Ammon's horn (tissue), 1 donor: ENCODE data around the gene SH3BP2.

Source experiments
- DNase-seq: peaks from one replicate; pipeline ENCODE4 v3.0.0-alpha.2; 2016; ENCODE audit warnings: low spot score

The SH3BP2 gene

GRCh38 chr4:2856266-2856665 is 63.4 kb downstream of the SH3BP2 start:
- DNase-seq = no peak

DNA sequence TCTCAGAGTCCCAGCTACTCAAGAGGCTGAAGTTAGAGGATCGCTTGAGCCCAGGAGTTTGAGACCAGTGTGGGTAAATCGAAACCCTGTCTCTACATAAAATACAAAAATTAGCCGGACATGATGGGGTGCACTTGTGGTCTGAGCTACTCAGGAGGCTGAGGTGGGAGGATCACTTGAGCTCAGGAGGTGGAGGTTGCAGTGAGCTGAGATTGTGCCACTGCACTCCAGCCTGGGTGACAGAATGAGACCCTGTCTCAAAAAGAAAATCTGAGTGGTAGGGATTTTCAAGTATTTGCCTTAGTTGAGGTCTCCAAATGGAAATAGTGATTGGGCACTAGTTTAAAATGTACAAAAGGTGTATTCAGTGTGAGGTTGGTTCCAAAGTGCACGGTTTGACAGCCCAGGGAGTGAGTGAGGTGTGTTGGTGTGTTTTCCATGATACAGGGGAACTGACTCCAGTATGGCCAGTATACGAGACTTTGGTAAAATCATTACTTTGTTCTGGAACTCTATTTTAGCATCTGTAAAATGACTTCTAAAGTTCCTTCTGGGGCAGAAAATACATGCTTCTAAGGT is 64.6 kb downstream of the SH3BP2 start:
- DNase-seq = no peak

DNA sequence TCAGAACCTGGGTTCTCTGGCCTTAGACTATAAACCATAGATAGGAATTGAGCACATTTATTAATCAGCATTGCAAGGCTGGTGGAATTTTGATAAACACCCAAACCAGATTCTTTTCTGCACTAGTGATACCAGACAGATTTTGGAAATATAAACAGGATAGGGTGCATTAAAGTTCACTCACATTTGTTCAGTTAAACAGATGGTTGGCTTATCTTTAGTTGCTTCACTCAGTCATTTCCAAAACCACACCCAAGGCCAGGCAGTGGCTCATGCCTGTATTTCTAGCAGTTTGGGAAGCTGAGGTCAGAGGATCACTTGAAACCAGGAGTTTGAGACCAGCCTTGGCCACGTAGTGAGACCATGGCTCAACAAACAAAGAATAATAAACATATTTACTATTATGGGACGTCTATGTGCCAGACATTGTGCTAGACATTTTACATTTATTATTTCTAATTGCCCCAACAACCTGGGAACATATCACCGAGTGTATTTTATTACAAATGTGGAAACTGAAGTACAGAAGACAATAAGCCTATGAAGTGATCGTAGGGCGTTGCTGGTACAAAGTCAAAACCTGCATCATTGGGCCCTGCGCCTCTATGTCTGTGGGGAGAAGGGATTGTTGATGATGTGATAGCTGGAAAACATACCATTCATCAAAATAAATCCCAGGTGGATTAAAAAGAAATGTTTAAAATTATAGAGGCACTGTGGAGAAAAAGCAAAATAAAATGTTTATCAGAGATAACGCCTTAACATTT is 65.7 kb downstream of the SH3BP2 start:
- DNase-seq = no peak

GRCh38 chr4:2859514-2859913 is 66.6 kb downstream of the SH3BP2 start:
- no peak for DNase-seq

- no peak for DNase-seq
Measured at GRCh38 chr4:2860391-2861348, 67.8 kb downstream of the SH3BP2 start.

GRCh38 chr4:2861631-2862436 is 68.9 kb downstream of the SH3BP2 start:
- DNase-seq = no peak

- no peak for DNase-seq
Measured at GRCh38 chr4:2862528-2862927, 69.6 kb downstream of the SH3BP2 start.

- no peak for DNase-seq
Measured at GRCh38 chr4:2863649-2864048, 70.8 kb downstream of the SH3BP2 start.

GRCh38 chr4:2865196-2865780 is 72.4 kb downstream of the SH3BP2 start:
- DNase-seq = no peak

DNA sequence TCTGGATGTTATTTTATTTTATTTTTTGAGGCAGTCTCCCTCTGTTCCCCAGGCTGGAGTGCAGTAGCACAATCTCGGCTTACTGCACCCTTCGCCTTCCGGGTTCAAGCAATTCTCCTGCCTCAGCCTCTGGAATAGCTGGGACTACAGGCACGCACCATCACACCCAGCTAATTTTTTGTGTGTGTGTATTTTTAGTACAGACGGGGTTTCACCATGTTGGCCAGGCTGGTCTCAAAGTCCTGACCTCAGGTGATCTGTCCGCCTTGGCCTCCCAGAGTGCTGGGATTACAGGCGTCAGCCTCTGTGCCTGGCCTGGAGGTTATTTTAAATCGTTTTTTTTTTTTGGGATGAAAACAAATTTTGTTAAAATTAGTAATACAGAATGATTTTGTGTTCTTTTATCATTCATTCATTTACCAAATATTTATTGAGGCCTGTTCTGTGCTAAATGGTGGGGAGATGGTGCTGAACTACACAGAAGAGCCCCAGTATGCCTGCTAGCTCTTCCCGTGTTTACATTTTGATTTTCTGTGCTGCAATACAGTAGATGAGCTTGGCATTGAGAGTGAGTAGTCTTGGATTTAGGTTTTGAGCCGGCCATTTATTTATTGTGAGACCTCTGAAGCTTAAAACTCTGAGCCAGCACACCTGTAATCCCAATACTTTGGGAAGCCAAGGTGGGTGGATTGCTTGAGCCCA is 73.4 kb downstream of the SH3BP2 start:
- no peak for DNase-seq

DNA sequence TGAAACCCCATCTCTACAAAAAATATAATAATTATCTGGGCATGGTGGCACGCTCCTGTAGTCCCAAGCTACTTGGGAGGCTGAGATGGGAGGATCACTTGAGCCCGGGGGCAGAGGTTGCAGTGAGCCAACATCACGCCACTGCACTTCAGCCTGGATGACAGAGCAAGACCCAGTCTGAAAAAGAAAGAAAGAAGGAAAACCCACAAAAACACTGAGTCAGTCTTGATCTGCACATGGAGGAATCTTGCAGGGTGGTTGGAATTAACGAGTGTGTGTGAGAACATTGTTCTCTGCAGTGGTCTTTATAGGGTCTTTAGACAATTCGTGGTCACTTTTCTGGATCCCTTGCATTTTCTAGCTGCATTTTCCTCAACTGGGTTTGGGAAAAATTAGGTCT is 74.0 kb downstream of the SH3BP2 start:
- DNase-seq = no peak

GRCh38 chr4:2867758-2868491 is 75.0 kb downstream of the SH3BP2 start:
- DNase-seq = no peak

GRCh38 chr4:2868877-2869487 is 76.1 kb downstream of the SH3BP2 start:
- no peak for DNase-seq

DNA sequence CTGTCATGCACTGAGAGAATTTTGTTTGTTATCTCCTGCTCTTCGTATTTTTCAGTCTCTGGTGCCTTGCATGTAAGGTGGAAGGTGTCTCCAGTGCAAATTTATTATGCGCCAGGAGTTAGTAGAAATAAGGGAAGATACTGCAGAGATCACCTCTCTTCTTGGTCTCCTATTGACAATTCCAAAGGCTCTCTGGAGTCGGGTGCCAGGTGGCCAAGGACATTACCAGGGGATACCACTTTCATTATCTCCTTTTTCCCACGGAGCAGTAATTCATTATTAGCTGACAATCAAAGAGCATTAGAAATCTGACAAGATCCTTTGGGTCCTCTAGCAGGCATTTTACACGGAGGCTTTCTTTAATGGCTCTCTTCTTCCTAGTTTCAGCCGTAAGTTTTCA is 76.8 kb downstream of the SH3BP2 start:
- DNase-seq = no peak

DNA sequence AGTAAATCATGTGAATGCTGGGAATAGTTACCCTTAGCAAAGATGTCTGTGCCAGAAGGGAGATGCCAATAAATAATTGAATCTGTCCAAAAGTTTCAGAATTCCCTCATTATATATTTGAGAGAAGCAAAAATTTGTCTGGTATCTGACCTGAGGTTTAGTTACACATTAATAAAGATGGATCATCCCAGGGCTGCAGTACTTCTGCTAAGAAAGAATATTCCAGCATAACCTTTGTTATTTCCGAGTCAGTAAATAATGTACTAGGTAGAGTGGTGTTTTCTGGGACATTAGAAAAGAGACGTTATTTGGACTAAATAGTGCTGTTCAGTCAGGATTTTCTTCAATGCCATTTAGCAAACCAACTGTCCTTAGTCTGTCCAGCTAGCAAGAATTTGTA is 77.2 kb downstream of the SH3BP2 start:
- DNase-seq = no peak

- no peak for DNase-seq
Measured at GRCh38 chr4:2871466-2871865, 78.6 kb downstream of the SH3BP2 start.

- no peak for DNase-seq
Measured at GRCh38 chr4:2871911-2872310, 79.0 kb downstream of the SH3BP2 start.

GRCh38 chr4:2873329-2873728 is 80.4 kb downstream of the SH3BP2 start:
- no peak for DNase-seq

DNA sequence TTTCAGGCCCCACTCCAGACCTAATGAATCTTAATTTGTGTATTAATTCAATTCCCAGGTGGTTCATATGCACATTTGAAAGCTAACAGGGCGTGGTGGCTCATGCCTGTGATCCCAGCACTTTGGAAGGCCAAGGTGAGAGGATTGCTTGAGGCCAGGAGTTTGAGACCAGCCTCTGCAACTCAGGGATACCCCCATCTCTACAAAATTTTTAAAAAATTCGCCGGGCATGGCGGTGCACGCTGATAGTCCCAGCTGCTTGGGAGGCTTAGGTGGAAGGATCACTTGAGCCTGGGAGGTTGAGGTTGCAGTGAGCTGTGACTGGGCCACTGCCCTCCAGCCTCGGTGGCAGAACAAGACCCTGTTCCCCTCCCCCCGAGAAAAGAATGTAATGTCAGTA is 82.0 kb downstream of the SH3BP2 start:
- DNase-seq = no peak

- peak; percentile 86 for DNase-seq
Measured at GRCh38 chr4:2875556-2875955, 82.7 kb downstream of the SH3BP2 start.
